Dermis microvascular lymphatic vessel endothelial cell (primary cell): ENCODE data around the gene CDK19. TPM values are rescaled to one million over a fixed set of nuclear protein-coding genes. Genes with fewer than 3 reads are reported as not detected.
"Not testable (repeated sequence)": the region's sequence is repeated elsewhere in the genome, so short reads cannot be mapped to it uniquely, and the experiment has no call there.

Experiments used
- DNase-seq, 2 donors: peaks; one replicate each; pipeline versions ENCODE4 v3.0.0 to v3.0.0-alpha.2; 2010; ENCODE audit warnings: low read depth in 2 of 2
- total RNA-seq: library from RNA; depleted of rRNA; stranded (reverse); fragments of >200 nt; gene quantifications from 2 replicates; pipeline ENCODE4 v1.2.1, GENCODE V29; 2014

Gene CDK19
- total RNA-seq, 1 donor from 2014 or later, result 6.8 TPM

DNA sequence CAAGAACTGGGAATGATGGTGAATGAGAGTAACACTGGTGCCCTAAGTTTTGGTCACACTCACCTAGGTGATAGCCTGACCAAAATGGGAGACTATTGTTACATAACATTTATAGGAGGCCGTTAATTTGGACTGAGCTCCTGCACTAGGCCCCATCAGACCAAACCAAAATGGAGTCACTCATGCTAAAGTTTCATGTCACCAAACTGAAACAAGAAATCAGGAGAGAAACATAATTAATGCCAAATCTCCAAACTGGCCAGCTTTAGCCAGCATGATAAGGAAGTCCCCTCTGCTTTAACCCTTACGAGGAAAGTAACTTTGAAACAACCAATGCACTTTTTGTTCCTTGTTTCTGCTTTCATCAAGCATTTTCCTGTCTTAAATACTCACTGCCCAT, 227.9 kb downstream of the CDK19 start:
- DNase-seq, result no peak

DNA sequence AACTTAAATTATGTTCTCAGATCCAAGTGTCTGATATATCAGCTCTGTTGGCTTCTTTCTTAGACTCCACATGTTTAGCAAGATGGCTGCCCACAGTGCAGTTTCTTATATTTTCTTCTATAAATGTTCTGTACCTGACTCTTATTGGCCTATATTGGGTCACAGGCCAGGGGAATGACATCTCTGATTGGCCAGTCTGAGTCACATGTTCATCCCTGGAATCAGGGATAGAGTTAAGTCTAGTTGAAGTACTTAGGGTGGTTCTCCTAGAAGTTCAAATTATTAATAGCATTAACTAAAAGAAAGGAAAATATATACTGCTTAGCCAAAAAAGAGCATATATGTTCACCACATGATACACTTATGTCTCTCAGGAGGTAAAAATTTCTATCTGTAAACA, 233.6 kb downstream of the CDK19 start:
- no peak for DNase-seq

DNA sequence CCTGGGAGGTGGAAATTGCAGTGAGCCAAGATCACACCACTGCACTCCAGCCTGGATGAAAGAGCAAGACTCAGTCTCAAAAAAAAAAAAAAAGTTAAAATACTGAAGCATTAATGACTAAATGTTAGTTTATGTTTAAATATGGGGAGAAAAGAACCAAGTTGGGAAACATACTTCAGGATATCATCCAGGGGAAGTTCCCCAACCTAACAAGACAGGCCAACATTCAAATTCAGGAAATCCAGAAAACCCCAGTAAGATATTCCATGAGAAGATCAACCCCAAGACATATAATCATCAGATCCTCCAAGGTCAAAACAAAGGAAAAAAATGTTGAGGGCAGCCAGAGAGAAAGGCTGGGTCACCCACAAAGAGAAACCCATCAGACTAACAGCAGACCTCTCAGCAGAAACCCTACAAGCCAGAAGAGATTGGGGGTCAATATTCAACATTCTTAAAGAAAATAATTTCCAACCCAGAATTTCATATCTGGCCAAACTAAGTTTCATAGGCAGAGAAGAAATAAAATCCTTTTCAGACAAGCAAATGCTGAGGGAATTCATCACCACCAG, 237.6 kb downstream of the CDK19 start:
- DNase-seq, result not testable (repeated sequence)

DNA sequence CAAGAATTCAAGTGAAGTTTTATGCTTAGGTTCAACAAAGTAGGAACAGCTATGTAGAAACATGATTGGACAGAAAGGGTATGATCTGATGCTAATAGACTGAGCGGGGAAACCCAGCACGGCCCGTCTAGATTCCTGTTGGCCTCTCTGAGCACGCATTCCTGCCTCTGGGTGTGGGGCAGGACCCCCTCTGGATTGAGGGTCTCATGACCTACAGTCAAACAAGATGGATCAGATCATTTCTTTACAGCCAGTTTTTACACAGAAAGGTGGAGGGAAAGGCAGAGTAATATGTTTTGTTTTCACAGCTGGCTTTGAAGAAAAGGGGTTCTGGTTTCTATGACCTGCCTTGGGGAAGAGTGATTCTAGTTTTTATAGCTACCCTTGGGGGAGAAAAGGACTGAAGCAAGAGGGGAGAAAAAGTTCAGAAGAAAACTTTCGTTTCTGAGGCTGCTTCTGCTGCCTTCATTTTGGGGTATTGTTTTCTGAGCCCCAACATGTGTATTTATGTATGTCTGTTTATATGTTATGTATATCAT, 239.3 kb downstream of the CDK19 start:
- DNase-seq, result no peak

DNA sequence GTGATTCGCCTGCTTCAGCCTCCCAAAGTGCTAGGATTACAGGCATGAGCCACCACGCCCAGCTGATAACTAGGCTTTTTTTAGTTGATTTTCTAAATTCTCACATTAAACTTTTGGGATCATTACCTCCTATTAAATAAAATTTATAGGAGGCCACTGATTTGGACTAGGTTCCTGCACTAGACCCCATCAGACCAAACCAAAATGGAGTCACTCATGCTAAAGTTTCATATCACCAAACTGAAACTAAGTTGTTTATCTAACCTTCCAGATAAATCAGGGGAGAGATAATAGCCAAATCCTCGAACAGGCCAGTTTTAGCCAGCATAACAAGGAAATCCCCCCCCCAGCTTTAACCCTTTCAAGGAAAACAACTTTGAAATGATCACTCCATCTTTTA, 240.5 kb downstream of the CDK19 start:
- no peak for DNase-seq

DNA sequence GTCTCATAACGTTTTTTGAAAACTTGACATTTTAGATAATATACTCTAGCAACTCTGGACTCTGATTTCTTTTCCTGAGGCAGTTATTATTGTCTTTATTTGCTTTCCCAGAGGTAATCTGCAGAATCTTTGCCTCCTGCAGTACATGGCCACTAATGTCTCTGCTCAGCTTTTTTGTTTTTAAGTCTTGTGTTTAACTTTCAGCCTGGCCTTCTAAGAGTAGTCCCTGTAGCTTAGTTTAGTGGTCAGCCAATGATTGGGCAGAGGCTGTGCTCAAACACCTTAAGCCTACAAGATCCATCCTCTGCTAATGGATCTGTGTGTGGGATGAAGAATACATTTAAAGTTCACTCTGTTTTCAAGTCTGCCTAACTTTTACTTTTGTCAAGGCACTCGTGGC, 241.7 kb downstream of the CDK19 start:
- DNase-seq, result no peak

DNA sequence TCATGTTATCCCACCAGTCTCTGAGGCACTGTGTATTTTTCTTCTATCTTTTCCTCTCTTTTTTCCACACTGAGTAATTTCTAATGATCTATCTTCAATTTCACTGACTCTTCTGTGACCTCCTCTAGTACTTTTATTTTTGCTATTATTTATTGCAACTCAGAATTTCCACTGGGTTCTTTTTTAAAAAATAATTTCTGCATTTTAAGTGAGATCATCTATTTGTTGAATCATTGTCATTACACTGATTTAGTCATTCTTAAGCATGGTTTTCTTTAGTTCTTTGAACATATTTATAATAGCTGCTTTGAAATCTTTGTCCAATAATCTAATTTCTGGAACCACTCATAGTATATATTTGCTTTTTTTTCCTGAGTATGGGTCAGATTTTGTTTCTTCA, 242.1 kb downstream of the CDK19 start:
- DNase-seq, result no peak

DNA sequence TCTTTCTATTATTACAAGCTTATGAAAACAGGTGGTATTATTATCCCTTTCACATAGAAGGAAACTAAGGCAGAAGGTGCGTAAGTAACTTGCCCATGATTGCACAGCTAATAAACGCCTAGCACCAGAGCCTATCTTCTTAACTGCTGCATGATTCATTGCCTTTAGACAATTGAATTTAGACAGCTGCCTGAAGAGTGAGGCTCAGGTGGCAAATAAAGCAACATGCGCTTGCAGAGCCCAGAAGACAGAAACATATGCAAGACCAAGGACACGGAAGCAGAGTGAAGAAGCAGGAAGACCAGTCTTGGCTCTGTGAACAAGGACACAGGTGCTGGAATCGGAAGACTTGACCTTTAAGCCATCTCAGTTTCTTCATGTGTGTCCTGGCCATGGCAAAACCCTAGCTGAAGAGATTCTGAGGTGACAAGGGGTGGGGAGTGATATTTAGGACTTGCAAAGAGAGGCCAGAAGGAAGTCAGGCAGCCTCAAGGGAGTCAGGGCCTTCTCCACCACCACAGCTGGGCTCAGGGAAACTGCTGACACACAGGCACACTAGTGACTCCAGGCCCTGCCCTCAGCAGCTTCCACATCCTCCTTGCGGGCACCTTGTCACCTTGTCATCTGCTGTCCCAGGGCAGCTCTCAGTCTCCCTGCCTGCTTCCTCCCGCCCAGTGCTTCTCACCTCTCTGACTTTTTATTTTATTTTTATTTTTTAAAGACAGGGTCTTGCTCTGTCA, 247.1 kb downstream of the CDK19 start:
- no peak for DNase-seq

DNA sequence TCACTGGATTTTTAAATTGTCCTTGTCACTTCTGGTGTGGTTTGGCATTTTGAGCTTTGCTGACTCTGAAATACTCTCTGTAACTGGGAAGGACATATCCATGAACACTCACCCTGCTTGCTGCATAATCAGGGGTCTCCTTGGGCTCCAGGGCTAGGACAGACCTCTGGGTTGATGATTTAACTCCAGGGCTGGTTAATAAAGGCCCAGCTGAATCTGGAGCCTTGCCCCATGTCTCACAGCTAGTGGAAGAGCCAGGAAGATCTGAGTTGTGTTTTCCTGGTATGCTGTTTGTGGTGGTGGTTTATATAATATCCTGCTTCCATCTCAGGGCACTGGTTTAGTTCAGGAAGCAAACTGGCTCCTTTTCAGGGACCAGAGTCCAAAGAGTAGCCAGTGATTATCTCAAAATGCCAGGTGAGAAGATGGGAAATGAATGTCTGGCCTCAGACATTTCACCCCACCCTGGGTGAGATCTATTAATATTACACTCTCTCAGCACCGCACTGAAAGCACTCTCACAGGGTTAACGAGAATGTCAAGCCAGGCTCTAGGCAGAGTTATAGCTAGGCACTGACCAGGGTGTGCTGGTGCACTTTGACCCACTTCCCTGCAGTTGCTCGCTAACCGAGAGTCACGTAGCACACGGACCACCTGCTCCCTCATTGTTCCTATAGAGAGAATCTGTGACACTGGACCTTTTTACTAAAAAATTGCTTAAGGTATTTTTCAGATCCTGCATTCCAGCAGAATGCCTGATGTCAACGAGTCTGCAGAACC, 248.7 kb downstream of the CDK19 start:
- DNase-seq, result no peak

DNA sequence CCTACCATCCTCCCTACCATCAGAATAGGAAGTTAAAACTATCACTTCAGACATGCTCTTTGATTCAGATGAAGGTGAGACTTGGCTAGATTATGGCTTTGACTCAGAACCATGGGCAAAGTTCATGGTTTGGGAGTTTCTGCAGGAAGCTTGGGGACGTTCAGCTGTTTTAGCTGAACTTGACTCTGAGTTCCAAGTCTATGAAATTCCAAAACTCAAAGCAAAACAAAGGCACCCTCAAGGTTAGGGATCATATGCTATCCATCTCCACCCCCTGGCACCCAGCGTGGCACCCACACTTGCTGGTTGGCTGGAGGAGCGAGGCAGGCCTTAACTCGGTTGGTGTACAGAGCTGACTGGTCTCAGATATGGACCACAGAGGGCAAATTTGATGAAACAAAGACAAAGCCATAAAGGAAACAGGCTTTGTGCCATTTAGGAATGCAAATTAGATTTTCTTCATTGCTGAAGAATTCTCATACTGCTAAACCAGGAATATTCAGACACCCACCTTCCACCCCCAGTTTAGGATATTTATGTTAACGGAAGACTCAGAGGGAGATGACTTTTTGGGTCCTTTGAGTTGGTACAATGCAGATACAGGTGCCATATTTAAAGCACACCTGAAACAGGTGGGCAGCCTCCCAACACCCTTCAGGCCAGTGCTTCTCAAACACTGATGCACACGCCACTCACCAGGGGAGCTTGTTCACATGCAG, 250.4 kb downstream of the CDK19 start:
- DNase-seq, result no peak

DNA sequence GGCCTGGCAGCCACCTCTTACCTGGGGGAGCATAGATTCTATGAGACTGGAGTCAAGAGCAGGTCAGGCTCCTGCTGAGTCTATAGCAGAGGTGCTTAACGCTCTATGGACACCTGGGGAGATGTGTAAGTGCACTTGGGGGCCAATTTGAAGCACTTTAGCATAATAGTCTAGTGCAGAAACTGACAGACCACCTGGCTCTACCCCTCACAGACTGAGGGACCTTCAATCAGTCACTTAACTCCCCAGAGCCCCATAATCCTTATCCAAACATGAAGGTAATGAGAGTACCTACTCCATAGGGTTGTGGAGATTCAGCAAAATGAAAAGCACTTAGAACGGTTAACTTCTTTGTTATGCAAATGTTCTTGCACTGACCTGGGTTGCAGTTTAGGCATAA, 251.6 kb downstream of the CDK19 start:
- no peak for DNase-seq

DNA sequence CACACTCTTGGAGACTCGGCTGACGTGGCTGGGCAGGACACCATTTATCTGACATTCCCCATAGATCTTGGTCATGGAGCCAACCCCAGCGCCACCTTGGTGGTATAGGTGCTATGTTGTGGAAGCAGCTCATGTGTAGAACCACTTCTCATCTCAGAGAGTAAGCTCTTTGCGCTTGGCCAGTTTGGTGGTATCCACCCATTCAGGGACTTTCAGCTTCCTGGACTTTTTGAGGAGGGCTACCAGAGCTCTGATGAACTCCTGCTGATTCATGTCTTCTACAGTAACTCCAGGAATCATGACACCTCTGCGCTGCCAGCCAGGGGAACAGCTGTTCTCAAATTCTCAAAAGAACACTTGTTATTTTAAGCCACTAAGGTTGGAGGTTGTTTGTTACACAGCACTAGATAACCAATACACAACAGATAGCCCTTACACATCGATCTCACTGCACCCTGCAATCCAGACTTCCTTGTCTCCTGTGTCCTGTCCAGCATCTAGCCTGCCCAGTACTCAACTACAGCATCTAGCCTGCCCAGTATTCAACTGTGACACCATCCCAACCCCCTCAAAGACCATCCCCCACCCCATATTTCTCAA, 252.9 kb downstream of the CDK19 start:
- DNase-seq, result no peak

DNA sequence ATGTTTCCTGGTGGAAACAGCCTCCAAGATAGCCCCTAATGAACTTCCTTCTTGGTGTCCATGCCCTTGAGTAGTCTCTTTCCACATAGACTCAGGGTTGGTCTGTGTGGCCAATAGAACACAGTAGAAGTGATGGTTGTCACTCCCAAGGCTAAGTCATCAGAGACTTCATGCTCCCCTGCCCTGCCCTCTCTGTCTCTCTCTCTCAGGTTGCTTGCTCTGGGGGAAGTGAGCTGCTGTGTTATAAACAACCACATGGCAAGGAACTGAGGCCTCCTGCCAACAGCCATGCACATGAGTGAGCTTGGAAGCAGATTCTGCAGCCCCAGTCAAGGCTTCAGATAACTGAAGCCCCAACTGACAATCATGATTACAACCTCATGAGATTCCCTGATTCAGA, 253.6 kb downstream of the CDK19 start:
- no peak for DNase-seq

DNA sequence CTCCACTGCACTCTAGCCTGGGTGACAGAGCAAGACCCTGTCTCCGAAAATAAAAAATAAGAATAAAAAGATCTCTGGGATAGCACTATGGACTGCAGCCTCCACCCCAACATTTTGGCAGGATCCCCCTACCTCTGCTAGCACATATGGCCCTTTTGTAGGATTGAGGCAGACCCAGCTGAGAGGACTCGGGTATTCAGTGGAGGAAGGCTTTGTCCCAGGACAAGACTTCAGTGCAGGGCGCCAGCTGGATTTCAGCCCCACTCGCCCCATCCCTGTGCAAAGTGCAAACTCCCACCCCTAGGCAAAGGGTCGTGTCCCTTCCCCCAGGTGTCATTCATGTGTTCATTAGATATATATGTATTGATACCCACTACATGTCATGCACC, 254.3 kb downstream of the CDK19 start:
- DNase-seq, result no peak

DNA sequence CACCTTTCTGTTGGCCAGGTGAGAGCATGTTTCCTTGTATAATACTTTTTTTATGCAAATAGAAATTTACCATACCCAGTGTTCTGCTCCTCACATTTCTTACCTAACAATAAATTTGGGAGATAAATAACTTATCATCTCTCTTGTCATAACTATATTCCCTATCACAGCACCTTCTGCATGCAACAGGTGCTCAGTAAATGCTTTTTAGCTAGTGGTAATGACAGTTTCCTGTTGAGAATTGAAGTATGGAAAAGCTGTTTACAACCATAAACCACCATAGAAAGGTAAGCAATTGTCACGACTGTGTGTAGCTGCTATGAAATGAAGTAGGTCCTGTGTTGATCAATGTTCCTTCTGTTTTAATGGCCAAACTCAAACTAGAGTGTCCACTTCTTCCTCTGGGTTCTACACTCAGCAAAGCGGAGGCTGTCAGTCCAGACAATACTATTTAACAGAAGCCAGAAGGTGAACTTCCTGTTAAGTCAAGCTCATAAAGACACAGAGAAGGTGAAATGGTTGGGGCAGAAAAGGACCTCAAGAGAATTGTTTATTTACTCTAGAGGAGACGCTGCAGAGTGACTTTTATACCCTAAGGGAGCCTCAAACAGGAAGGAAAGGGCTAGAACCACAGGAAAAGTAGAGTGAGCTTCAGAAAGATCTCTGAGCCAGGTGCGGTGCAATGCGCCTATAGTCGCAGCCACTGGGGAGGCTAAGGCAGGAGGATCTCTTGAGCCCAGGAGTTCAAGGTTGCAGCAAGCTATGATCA, 254.8 kb downstream of the CDK19 start:
- no peak for DNase-seq

Other genes with a start within 250 kb of the CDK19 start
- gene AMD1, start 59.3 kb upstream of the CDK19 start, total RNA-seq, result 47.6 and 56.8 TPM in 2 replicates
- gene GTF3C6, start 143.2 kb upstream of the CDK19 start, total RNA-seq, result 28.7 and 43.5 TPM in 2 replicates
- 6.2 and 7.3 TPM in 2 replicates for gene RPF2, start 166.6 kb upstream of the CDK19 start, total RNA-seq